HS-27A (cell line): ENCODE results near the gene DEFB113.

Source experiments
- DNase-seq: peaks from one replicate; pipeline ENCODE4 v3.0.0-alpha.2; 2012; ENCODE audit warnings: low read depth, missing footprints

Gene DEFB113

GRCh38 chr6:49935387-49935786 is 34.0 kb downstream of the DEFB113 start:
- no peak for DNase-seq

- no peak for DNase-seq
Measured at GRCh38 chr6:49934770-49935169, 34.7 kb downstream of the DEFB113 start.

- DNase-seq, result no peak
Measured at GRCh38 chr6:49933526-49933925, 35.9 kb downstream of the DEFB113 start.

- no peak for DNase-seq
Measured at GRCh38 chr6:49929340-49929739, 40.1 kb downstream of the DEFB113 start.

GRCh38 chr6:49923826-49924225 is 45.6 kb downstream of the DEFB113 start:
- no peak for DNase-seq

- no peak for DNase-seq
Measured at GRCh38 chr6:49919935-49920644, 49.3 kb downstream of the DEFB113 start.

GRCh38 chr6:49919261-49919660 is 50.2 kb downstream of the DEFB113 start:
- no peak for DNase-seq

- no peak for DNase-seq
Measured at GRCh38 chr6:49918787-49919186, 50.6 kb downstream of the DEFB113 start.
